ENCODE data around the gene PKN2.
"Not testable (repeated sequence)": the region's sequence is repeated elsewhere in the genome, so short reads cannot be mapped to it uniquely, and the experiment has no call there.

The PKN2 gene

GRCh38 chr1:88680471-88680870 is 3.6 kb upstream of the PKN2 start:
- no peak for DNase-seq

DNA sequence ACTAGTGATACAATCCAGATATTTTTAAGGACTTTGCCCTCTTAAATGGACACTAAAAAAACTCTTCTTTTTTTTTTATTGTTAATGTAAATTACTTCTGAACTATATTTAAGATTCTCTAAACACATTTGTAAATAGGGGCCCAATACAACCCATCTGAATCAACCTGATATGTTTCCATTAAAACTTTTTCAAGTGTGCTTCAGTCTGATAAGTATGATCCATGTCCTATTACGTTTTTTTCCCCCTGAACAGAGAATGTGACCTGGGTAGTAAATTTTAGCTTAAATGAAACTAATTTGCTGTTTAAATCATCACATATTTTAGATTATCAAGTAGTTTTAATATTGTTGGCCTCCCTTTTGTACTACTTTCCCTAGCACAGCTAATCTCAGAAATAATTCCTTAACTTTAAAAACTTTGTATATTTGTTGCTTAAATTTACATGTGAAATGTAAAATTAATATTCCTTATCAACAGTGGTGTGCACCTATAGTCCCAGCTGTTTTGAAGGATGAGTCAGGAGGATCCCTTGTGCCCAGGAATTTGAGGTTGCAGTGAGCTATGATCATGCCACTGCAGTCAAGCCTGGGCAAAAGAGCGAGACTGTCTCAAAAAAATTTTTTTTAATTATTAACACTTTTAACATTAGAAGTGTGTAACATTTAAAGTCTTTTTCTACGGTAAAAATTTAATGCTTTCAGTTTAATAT is 3.0 kb upstream of the PKN2 start:
- DNase-seq = no peak

DNA sequence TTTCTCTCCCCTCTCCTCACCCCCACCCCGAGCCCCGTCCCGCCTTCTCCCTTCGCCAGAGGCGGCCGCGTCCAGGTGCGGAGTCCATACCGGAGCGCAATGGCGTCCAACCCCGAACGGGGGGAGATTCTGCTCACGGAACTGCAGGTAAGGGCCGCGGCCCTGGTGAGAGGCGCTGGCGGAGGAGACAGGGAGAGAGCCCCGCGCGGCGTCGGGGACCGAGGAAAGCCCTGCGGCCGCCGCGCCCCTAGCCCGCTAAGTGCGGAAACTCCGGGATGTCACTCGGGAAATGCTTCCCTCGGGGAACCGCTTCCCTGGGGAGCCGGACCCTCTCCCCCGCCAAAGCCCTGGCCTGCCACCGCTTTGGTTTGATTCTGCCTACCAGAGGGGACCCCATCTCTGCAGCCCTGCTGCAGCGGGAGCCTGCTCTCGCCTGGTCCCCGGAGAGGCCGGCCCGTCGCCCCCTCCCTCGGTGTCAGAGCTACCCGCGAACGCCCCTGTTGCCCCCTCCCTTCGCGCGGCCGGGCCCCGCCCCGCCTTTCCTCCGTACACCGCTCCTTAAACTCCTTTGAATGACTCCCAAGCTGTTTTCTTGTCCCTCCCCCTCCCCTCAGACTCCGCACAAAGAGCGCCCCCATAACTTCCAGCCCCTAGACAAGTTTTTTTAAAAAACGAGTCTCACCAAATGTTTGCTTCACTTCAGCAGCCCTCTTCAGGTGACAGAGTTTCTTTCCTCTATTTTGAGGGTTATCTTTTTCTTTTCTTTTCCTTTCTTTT is 597 bp downstream of the PKN2 start:
- peak; percentile 33 to 61 for DNase-seq

DNA sequence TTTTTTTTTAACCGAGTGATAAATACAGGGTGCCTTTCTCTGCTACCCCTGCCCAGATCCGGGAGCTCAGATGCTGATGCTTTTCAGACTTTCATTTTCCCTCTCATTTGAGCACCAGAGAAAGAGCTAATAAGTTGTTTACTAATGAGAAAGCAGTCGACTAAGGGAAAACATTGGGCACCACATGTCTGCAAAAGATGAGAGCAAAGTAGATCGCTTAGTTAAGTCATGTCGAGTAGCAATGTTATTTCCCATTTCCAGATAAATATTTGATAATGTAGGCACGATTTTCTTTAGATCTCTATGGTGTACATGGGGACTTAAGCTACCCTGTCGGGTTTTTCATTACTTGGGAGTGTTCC is 1.2 kb downstream of the PKN2 start:
- DNase-seq = no peak

DNA sequence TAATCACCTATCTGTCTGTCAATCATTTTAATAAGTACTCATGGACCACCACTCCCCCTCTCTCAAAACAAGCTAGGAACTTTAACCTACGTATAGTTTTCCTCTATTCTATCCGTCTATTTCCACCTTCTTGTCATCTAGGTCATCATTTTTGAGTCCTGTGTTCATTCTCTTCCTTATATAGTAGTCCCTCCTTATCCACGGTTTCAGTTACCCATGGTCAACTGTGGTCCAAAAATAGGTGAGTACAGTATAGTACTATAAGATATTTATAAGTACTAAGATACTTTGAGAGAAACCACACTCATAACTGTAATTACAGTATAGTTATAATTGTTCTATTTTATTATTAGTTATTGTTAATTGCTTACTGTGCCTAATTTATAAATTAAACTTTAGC is 7.5 kb downstream of the PKN2 start:
- no peak for DNase-seq

- DNase-seq = no peak
Observed at GRCh38 chr1:88695781-88696180, 11.7 kb downstream of the PKN2 start.

GRCh38 chr1:88697503-88697902 is 13.4 kb downstream of the PKN2 start:
- DNase-seq = no peak

DNA sequence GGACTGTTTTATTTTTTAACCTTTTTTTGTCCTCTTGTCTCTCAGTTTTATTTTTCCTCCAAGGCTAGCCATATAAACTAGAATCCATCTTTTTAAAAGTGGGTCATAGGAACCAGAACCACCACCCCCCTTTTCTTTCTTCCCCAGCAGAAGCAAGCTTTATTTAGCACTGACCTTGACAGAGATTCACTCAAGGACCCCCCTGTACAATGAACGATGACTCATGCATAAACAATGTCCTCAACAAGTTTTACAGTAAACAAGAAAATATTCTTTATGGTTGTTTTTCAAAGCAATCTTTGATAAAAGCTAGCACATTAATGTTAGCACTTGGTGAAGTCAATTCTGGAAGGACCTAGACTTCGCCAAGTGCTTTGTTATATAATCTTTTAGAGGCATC is 14.1 kb downstream of the PKN2 start:
- no peak for DNase-seq

DNA sequence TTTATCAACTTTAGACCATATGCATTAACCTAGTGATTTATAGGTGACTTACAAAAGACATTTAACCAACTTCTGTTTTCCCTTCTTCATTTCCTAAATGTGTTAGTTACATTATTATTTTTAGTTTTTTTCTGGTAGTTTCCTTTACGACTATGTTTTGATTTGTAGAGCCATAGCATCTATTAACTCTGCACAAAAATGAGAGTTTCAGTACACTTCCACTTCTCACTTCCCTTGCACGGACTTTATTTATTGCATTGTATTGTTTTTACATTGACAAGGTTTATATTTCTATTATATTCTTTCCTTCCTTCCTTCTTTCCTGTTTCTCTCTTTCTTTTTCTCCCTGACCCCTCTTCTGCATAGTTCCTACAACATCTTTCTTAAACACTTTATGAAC is 14.7 kb downstream of the PKN2 start:
- no peak for DNase-seq

DNA sequence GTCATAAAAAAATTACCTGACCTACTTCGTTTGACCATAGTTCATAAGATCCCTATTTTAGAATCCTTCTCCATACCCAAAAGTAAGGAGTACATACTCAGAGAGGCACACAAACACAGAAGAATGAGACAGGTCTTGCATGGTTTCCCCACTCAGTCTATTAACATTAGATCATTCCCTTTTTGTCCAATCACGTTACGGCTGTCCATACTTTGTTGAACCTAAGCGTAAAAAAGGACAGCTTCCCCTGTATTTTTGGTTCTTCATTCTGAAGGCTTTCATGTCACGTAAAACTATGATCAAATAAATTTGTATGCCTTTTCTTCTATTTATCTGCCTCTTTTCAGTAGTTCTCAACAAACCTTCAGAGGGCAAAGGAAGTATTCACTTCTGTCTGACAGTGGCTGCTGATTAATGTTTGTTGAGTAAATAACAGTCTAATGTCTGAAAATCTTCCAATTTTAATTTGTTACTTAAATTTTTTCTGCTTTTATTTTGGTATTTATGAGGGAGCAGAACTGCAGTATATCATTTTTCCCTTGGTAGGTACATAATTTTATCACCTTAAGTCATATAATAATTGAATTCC is 16.4 kb downstream of the PKN2 start:
- DNase-seq = no peak

- DNase-seq = no peak
Observed at GRCh38 chr1:88701275-88701674, 17.2 kb downstream of the PKN2 start.

- DNase-seq = peak in 1 of 2 donors; percentile 18
Observed at GRCh38 chr1:88701793-88702192, 17.7 kb downstream of the PKN2 start.

DNA sequence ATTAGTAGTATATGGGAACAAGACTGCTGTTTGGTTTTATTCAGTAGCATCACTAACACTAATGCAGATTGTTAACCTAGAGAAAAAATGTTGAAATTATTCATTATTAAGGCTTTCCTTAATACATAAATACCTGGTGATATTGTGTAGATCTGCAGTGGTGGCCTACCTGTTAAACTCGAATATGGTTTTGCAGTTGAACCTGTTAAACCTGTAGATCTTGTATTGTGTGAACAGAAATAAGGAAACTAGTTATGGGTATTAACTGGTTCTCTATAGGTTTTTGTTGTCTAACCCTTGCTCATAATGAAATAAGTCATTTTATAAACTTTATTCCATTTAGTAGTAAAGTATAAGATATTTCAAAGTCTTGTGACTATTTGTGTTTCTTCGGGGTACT is 23.9 kb downstream of the PKN2 start:
- no peak for DNase-seq

- DNase-seq = not testable (repeated sequence)
Observed at GRCh38 chr1:88712907-88713306, 28.8 kb downstream of the PKN2 start.

- not testable (repeated sequence) for DNase-seq
Observed at GRCh38 chr1:88716571-88716970, 32.5 kb downstream of the PKN2 start.

- no peak for DNase-seq
Observed at GRCh38 chr1:88722492-88722891, 38.4 kb downstream of the PKN2 start.

GRCh38 chr1:88726697-88727096 is 42.6 kb downstream of the PKN2 start:
- no peak for DNase-seq

DNA sequence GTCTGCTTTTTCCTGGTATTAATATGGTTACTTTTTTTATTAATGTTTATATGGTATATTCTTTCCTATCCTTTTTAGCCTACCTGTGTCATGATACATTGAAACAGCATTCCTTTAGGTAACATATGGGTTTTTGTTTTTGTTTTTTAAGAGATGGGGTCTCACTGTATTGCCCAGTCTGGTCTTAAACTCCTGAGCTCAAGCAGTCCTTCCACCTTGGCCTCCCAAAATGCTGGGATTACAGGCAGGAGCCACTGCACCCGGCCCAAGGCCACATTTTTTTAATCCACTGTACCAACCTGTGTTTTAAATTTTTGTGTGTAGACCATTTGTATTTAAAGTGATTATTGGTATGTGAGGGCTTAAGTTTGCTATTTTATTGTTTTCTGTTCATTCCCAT is 43.1 kb downstream of the PKN2 start:
- DNase-seq = no peak

DNA sequence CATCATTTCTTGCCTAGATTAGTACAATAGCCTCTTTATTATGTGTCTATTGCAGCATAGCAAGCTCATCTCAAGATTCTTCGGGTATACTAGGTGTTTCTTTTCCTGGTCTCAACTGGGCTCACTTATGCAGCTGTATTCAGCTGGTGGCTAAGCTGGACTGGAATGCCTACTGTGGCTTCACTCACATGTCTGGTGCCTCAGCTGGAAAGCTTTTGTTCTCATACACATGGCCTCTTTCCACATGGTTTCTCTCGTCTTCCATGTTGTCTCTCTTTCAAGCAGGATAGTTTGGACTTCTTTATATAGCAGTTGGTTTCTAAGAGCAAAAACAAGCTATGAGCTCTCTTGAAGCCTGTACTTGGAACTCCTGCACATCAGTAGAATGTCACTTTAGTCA is 45.2 kb downstream of the PKN2 start:
- no peak for DNase-seq

- no peak for DNase-seq
Observed at GRCh38 chr1:88730132-88730675, 46.1 kb downstream of the PKN2 start.

- no peak for DNase-seq
Observed at GRCh38 chr1:88730995-88731394, 46.9 kb downstream of the PKN2 start.

- DNase-seq = no peak
Observed at GRCh38 chr1:88731475-88732269, 47.6 kb downstream of the PKN2 start.

DNA sequence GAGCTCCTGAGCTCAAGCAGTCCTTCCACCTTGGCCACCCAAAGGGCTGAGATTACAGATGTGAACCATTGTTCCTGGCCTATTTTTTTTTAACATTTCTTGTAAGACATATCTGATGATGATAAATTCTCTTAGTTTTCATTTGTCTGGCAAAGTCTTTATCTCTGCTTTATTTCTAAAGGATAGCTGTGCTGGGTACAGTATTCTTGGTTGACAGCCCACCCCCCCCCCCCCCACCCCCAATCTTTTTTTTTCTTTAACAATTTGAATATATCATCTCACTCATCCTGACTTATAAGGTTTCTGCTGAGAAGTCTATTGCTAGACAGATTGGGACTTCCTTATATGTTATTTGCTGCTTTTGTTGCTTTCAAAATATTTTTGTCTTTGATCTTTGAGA is 51.3 kb downstream of the PKN2 start:
- no peak for DNase-seq

Measured in CD4-positive, alpha-beta T cell treated with Interferon alpha-2 for 1 hour (primary cell).